GM18511 (cell line): ENCODE data around the gene RRP7A.
"Not testable (repeated sequence)": the region's sequence is repeated elsewhere in the genome, so short reads cannot be mapped to it uniquely, and the experiment has no call there.

ENCODE experiments used
- ATAC-seq: cut with Tn5 transposase; IDR thresholded peaks from one replicate; pipeline ENCODE4 v1.9.1; 2021; ENCODE audit warnings: mild to moderate bottlenecking, moderate library complexity; ENCODE audit not compliant: unreplicated experiment

Gene RRP7A, protein sequence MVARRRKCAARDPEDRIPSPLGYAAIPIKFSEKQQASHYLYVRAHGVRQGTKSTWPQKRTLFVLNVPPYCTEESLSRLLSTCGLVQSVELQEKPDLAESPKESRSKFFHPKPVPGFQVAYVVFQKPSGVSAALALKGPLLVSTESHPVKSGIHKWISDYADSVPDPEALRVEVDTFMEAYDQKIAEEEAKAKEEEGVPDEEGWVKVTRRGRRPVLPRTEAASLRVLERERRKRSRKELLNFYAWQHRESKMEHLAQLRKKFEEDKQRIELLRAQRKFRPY

DNA sequence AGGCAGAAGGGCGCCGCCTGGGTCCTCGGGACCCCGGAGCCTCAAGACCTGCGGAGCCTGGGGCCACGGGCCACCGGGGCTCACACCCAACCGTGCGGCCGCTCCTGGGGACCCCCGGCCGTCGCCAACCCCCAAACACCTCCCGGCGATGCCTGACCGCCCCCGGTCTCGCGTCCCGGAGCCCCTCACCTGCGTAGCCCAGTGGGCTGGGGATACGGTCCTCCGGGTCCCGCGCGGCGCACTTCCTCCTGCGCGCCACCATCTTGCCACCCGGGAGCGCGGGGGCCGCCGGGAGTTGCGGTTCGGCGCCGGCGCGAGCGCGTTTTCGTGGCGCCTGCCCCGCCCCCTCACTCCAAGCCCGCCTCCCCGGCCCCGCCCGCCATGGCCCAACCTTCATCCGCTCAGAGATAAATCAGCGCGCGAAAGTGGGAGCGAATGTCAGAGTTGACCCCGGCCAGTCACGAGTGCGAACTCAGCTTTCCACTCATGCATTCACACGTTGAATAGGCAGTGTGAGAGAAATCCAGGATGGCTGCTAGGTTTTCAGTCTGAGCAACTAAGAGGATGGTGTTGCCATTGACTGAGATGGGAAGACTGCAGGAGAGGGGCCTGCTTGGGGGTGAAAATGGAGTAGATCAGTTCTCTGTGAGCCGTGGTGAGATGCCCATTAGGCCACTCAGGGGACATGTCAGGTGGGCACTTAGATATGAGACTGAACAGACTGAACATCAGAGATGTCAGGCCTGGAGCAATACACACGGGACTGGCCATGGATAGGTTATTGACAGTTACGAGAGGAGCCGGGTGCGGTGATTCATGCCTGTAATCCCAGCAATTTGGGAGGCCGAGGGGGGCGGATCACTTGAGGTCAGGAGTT, at the start of gene RRP7A:
Gene RRP7A, minus strand, starts transcription at position 272 of the 877 bp plus-strand sequence. Its CDS starts 10 bp downstream, at position 262.
- ATAC-seq, result peak; percentile 84

DNA sequence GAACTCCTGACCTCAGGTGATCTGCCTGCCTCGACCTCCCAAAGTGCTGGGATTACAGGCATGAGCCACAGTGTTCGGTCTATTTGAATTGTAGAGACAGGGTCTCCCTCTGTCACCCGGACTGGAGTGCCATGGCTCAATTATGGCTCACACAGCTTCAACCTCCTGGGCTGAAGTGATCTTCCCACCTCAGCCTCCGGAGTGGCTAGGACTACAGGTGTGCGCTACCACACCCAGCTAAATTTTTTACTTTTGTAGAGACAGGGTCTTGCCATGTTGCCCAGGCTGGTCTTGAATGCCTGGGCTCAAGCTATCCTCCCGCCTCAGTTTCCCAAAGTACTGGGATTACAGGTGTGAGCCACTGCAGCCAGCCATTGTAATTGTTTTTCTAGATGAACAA, 48.4 kb upstream of the RRP7A start:
- not testable (repeated sequence) for ATAC-seq

DNA sequence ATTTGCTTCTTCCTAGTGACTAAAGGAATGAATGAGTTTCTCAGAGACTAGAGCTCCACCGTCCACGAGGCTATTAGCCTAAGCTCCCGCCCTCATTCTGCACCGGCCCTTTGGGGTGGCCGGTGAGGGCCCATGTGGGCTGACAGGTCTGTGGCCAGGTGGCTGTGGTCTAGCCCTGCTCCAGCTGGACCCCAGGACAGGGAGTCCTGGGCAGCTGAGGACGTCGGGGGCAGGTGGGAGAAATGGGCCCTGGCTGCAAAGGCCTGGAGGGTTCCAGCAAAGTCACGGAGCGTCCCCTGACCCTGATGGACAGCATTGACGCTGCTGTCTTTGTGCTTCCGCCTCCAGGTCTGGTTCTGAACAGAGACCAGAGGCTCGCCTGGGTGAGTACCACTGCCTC, 46.4 kb upstream of the RRP7A start:
- ATAC-seq, result no peak

DNA sequence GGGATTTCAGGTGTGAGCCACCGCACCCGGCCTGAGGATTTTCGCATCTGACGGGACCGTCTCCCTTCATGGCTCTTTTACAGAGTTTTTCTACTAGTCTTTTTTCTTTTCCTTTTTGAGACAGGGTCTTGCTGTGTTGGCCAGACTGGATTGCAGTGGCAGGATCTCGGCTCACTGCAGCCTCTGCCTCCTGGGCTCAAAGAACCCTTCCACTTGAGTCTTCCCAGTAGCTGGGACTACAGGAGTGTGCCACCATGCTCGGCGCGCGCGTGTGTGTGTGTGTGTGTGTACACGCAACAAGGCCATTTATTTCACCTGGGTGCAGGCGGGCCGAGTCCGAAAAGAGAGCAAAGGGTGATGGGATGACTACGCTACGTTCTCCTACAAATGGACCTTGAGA, 45.1 kb upstream of the RRP7A start:
- ATAC-seq, result no peak

DNA sequence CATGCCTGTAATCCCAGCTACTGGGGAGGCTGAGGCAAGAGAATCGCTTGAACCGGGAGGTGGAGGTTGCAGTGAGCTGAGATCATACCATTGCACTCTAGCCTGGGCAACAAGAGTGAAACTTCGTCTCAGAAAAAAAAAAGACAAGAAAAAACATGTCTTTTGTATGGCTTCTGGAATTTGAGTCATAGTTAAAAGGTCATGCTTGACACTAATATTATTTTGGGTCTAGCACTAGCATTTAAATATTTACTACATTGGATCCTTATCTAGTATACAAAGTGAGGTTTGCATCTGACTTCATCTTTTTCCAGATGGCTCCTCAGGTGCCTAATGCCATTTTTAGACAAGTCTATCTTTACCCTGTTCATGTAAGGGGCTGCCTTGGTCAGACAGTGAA, 44.3 kb upstream of the RRP7A start:
- not testable (repeated sequence) for ATAC-seq

DNA sequence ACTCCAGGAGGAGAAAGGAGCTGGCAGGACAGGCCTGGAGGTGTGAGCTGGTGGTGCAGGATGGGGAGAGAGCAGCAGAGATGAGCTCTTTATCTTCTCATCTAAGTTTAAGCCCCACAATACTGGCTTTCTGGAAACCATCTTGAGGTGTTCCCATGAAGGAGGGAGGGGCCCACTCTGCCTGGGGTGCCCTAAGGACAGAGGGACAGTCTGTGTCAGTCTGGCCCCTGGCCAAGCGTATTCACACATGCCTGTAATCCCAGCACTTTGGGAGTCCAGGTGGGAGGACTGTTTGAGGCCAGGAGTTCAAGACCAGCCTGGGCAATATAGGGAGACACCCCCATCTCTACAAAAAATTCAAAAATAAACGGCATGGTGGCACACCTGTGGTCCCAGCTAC, 43.1 kb upstream of the RRP7A start:
- ATAC-seq, result no peak

DNA sequence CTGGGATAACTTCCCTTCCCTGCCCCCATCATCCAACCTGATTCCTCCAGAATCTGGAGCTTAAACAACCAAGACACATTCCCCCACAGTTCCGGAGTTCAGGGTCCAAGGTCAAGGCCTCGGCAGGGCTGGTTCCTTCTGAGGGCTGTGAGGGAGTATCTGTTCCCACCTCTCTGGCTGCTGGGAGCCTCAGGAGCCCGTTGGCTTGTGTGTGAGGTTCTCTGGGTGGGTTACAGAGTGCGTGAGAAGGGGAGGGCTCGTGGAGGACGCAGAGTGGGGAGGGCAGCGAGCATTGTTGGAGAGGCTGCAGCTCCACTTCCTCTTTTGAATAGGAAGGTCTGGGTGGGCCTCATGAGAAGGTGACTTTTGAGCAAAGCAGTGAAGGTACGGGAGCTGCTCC, 42.7 kb upstream of the RRP7A start:
- ATAC-seq, result no peak

DNA sequence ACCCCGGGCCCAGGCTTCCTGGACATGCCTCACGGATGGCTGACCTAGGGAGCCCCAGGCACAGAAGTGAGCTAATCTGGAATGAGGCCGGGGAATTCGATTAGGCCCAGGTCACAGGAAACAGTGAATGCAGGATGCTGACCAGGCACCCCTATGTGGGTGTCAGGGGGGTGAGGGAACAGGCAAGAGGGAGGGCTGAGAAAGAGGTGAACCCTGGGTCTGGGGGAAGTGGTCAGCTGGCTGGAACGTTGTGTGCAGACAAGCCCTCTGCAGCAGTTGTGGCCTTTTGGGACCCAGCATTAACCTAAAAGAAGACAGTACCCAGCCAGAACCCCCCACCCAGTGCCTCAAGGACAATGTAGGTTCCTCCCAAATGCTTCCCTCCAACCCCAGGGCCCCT, 42.3 kb upstream of the RRP7A start:
- no peak for ATAC-seq

DNA sequence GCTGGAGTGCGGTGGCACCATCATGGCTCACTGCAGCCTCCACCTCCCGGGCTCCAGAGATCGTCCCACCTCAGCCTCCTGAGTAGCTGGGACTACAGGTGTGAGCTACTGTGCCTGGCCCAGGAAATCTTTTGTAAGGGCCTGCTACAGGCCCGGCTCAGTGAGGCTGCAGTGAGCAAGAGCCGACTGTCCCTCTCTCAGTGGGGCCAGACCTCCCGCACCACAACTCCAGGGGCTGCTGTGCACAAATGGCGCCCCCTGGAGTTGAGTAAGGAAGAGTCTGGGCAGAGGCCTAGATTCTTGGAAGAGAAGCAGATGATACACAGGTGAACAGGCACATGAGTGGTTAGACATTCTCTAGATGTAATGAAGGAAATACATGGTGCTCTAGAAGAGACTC, 41.2 kb upstream of the RRP7A start:
- no peak for ATAC-seq

DNA sequence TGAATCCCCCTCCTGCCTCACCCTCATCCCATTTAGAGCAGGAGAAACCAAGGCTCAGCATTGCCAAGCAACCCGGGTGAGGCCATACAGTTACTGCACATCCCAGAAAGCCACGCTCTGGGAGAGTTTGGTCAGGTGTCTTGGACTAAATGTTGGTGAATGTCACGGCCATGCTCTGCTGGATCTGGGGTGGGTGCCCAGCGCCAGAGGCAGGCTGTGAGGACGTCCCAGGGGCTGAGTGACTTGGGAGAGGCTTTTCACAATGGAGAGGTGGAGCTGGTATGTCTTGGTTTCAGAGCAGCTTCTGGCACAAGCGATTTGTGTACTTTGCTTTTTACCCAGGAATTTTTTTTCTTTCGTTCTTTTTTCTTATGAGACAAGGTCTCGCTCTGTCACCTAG, 40.8 kb upstream of the RRP7A start:
- no peak for ATAC-seq

DNA sequence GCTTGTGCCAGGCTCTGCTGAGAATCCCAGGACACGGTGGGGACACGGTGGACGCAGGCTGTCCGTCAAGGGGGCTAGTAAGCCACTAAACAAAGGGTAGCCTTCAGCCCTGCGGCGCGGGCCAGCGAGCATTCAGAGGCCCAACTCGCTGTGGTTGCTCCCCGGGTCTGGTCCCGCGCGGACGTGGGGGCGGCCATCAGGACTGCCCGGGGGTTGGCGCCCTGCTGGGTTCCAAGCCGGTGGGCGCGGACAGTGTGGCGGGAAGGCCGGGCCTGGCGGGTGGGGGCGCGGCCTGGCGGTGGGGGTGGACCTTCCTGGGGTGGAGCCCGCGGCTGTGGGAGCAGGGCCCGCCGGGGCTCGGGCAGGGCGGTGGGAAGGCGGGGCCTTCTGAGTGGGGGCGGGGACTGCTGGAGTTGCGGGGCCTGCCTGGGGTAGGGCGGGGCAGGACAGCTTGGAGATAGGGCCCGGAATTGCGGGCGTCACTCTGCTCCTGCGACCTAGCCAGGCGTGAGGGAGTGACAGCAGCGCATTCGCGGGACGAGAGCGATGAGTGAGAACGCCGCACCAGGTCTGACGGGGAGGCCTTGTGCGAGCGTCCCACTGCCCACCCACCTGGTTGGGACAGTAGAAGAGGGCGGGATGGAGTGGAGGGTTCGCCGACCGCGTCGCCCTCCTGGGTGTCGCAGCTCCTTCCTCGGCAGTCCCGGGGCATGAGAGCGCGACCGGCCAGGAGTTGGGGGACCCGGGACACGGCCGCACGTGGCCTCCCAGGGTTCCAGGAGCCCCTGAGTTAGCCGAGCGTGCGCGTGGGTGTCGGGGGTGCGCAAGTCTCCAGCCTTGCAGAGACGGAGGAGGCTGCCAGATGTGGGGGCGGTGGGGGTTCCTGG, 34.1 kb upstream of the RRP7A start, which contains the start of gene SERHL2:
Gene SERHL2, plus strand, starts transcription at position 482 of the 887 bp plus-strand sequence. Its CDS starts 65 bp downstream, at position 547.
- ATAC-seq, result peak; percentile 82

DNA sequence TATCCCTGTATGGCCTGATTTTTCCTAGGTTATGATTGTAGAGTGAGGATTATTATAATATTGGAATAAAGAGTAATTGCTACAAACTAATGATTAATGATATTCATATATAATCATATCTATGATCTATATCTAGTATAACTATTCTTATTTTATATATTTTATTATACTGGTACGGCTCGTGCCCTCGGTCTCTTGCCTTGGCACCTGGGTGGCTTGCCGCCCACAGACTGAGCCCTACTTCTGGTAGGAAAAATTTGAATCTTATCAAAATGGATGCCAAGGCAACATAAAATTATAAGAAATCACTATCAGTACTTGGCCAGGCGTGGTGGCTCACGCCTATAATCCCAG, 32.7 kb upstream of the RRP7A start:
- not testable (repeated sequence) for ATAC-seq

DNA sequence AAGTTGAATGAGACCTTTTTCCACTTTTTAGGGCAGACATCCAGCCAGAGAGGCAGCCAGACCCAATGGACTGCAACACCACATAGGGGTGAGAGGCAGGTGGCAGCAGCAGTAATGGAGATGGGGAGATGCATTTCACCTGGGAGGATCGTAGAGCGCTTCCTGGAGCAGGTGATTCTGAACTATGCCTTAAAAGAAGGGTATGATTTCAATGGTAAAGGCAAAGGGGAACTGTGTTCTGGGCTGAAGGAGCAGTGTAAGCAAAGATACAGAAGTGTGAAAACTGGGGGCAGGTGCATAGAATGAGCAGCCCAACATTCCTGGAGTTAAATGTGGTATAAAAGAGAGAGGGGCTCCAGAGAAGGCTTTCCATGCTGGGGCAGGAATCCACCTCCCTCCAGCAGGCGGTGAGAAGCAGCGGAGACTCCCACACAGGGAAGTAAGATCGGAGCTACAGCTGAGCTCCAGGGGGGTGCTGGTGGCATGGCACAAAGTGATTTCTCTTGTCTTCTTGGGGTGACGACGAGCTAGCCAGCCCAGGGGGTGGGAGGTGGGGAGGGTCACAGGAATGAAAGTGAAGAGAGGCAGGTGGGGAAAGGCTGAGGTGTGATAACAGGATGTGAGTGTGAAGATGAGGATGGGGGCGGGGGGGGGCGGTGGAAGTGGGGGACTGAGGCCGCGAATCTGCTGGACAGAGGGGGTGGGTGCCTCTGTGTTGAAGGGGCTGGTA, 29.9 kb upstream of the RRP7A start:
- ATAC-seq, result no peak

DNA sequence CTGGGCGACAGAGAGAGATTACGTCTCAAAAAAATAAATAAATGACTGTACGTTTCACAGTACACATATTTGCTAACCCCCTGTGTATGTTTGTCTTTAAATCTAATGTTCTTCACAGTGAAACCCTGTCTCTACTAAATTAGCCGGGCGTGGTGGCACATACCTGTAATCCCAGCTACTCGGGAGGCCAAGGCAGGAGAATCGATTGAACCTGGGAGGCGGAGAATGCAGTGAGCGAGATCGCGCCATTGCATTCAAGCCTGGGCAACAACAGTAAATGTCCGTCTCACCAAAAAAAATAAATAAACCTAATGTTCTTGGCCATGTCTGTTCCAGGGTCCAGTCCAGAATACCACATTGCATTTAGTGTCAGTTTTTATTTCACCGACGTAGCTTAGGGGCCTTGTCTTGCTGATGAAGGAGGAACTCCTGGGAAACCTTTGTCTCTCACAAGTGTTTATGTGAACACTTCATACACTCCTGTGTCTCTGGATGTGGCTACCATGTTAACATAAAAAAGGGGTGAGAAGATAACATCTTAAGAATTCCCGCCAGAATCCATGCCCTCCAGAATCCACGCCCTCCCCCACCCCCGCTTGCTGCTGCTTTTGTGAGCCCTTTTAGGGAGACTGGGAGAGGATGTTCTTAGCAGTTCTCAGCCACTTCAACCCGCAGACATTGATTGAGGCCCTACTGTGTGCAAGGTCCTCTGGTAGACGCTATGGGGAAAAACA, 29.2 kb upstream of the RRP7A start:
- no peak for ATAC-seq

DNA sequence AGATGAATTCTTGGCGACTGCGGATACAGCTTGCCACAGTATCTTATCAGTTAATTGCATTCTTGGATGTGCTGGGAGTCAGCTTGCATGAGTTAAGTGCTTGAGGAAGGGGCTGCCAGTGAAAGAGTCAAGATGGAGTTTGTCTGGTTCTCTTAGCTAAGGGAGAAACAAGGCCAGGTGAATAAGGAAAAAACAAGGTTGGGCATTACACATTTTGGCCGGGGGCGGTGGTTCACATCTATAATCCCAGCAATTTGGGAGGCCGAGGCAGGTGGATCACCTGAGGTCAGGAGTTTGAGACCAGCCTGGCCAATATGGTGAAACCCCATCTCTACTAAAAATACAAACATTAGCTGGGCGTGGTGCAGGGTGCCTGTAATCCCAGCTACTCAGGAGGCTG, 28.5 kb upstream of the RRP7A start:
- ATAC-seq, result not testable (repeated sequence)

DNA sequence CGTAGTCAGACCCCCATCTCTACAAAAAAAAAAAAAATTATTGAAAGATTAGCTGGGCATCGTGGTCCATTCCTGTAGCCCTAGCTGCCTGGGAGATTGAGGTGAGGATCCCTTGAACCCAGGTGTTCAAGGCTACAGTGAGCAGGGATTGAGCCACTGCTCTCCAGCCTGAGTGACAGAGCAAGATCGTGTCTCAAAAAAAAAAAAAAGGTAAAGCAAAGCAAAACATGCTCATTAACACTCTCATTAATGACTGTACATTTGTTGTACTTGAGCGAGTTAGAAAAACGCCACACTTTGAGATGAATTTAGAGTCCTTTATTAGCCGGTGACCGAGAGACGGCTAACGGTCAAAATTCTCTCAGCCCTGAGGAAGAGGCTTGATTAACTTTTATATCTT, 28.0 kb upstream of the RRP7A start:
- no peak for ATAC-seq

DNA sequence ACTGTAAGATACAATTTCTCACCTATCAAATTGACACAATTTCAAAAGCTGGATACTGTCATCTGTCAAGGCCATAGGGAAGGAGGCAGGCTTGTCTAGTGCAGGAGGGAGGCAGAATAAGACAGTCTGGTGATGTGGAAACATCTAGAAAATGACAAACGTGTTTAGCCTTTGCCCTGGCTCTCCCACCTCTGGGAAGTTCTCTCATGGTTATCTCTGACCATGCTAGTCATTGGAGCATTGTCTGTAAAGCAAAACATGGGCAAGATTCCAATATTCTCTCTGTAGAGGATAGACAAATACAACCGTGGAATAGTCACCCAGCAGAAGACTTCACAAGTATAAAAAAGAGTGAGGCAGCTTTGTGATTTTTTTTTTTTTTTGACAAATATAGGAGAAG, 25.1 kb upstream of the RRP7A start:
- no peak for ATAC-seq

DNA sequence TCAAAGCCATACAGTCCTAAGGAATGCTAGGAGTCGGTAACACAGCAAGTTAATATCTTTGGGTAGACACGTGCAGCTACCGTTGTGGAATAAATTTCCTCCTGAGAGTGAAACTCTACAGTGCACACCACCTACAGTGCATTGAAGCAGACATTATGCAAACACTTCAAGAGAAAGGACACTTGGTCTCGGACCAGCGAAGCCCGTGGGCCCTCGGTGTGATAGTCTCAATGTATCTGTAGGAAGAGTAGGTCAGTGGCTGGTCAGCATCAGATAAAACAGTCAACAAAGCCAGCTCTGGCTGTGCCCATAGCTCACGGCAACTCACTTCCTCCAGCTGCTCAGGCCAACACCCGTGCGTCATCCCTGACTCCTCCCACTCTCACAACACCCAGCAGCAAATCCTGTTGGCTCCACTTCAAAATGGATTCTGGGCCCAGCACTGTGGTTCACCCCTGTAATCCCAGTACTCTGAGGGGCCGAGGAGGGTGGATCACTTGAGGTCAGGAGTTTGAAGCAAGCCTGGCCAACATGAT, 19.7 kb upstream of the RRP7A start:
- peak; percentile 59 for ATAC-seq

DNA sequence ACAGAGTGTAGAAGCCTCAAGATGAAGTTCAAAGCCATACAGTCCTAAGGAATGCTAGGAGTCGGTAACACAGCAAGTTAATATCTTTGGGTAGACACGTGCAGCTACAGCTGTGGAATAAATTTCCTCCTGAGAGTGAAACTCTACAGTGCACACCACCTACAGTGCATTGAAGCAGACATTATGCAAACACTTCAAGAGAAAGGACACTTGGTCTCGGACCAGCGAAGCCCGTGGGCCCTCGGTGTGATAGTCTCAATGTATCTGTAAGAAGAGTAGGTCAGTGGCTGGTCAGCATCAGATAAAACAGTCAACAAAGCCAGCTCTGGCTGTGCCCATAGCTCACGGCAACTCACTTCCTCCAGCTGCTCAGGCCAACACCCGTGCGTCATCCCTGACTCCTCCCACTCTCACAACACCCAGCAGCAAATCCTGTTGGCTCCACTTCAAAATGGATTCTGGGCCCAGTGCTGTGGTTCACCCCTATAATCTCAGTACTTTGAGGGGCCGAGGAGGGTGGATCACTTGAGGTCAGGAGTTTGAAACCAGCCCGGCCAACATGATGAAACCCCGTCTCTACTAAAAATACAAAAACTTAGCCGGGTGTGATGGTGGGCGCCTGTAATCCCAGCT, 17.7 kb upstream of the RRP7A start:
- ATAC-seq, result peak; percentile 56
